ENCODE results near the gene NYAP2.

Gene NYAP2

DNA sequence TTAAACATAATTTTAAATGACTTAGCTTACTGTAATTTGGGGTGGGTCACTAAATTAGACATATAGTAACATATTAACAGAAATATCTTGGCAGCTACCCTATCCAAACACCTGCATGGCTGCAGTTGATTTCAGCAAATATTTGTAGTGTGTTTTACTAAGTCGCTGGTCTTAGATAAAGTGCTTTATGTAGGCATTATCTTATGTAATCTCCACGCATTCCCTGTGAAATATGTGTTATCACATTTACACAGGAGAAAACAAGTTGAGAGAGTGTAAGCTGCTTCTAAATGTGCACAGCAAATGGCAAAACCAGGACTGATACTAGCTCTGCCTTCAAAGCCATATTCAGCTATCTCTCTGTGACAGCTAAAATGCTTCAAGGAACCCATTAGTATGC is 72.0 kb downstream of the NYAP2 start:
- H3K9ac ChIP-seq (ENCODE audit: low read length): no peak overlapping the region
- no peaks in the 10 kb centered on the region for H3K79me2 ChIP-seq (ENCODE audit: insufficient read depth, low read length)
- no peaks in the 10 kb centered on the region for H4K20me1 ChIP-seq (ENCODE audit: insufficient read depth, low read length)
- H3K27ac ChIP-seq (ENCODE audit: low read depth, low read length, poor library complexity, severe bottlenecking): no peak overlapping the region
- no peak overlapping the region for H3K4me3 ChIP-seq (ENCODE audit: low read depth, low read length, poor library complexity, severe bottlenecking)
- H3K9me3 ChIP-seq (ENCODE audit: low read length): no peaks in the 10 kb centered on the region
- H3K4me2 ChIP-seq (ENCODE audit: low read length): no peak overlapping the region
- no peak for TF ChIP-seq EZH2 (IDR thresholded peaks at IDR 0.05; ENCODE audit: borderline replicate concordance, low read length)
- TF ChIP-seq, protein P1, sequence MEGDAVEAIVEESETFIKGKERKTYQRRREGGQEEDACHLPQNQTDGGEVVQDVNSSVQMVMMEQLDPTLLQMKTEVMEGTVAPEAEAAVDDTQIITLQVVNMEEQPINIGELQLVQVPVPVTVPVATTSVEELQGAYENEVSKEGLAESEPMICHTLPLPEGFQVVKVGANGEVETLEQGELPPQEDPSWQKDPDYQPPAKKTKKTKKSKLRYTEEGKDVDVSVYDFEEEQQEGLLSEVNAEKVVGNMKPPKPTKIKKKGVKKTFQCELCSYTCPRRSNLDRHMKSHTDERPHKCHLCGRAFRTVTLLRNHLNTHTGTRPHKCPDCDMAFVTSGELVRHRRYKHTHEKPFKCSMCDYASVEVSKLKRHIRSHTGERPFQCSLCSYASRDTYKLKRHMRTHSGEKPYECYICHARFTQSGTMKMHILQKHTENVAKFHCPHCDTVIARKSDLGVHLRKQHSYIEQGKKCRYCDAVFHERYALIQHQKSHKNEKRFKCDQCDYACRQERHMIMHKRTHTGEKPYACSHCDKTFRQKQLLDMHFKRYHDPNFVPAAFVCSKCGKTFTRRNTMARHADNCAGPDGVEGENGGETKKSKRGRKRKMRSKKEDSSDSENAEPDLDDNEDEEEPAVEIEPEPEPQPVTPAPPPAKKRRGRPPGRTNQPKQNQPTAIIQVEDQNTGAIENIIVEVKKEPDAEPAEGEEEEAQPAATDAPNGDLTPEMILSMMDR (IDR thresholded peaks at IDR 0.05; ENCODE audit: low read length): no peak
- H3K36me3 ChIP-seq (ENCODE audit: insufficient read depth, low read length): no peaks in the 10 kb centered on the region
- no peaks in the 10 kb centered on the region for H3K9me2 ChIP-seq (ENCODE audit: low read depth, low read length)
- H3K4me1 ChIP-seq (ENCODE audit: insufficient read depth, low read length, severe bottlenecking): no peaks in the 10 kb centered on the region
- no peaks in the 10 kb centered on the region for H3F3A ChIP-seq (ENCODE audit: insufficient read depth, low read length)
- no peaks in the 10 kb centered on the region for H3K27me3 ChIP-seq (ENCODE audit: insufficient read depth, low read length)
- H2AFZ ChIP-seq (ENCODE audit: low read length): no peak overlapping the region

DNA sequence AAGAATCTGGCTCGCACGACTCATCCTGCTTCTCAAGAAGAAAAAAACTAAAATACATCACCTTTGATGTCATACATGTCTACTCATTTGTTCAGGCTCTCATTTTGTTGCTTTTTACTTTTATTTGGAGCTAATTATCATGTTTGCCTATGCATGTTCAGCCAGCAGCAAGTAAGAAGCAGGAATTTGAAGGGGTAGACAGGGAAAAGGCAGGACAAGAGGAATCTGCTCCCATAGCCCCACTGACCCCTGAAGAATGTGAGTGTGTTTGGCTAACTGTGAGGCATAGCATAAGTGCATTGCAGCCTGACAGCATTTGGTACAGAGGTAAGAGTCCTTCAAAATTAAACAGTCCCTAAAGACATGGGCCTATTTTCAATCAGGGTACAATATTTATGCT is 72.7 kb downstream of the NYAP2 start:
- Histone ChIP-seq H3K27me3 (ENCODE audit: insufficient read depth, low read length) (no peaks in the 10 kb centered on the region), H3K27ac (ENCODE audit: low read depth, low read length, poor library complexity, severe bottlenecking) (no peak overlapping the region), H3K9ac (ENCODE audit: low read length) (no peak overlapping the region), H2AFZ (ENCODE audit: low read length) (no peak overlapping the region), H3K36me3 (ENCODE audit: insufficient read depth, low read length) (no peaks in the 10 kb centered on the region), H3F3A (ENCODE audit: insufficient read depth, low read length) (no peaks in the 10 kb centered on the region), H3K4me2 (ENCODE audit: low read length) (no peak overlapping the region), H3K9me3 (ENCODE audit: low read length) (no peaks in the 10 kb centered on the region), H3K9me2 (ENCODE audit: low read depth, low read length) (no peaks in the 10 kb centered on the region), H3K4me1 (ENCODE audit: insufficient read depth, low read length, severe bottlenecking) (no peaks in the 10 kb centered on the region), H3K4me3 (ENCODE audit: low read depth, low read length, poor library complexity, severe bottlenecking) (no peak overlapping the region), H4K20me1 (ENCODE audit: insufficient read depth, low read length) (no peaks in the 10 kb centered on the region), H3K79me2 (ENCODE audit: insufficient read depth, low read length) (no peaks in the 10 kb centered on the region)
- no peak for TF ChIP-seq EZH2 (IDR thresholded peaks at IDR 0.05; ENCODE audit: borderline replicate concordance, low read length)
- TF ChIP-seq, protein P1 (IDR thresholded peaks at IDR 0.05; ENCODE audit: low read length): no peak

DNA sequence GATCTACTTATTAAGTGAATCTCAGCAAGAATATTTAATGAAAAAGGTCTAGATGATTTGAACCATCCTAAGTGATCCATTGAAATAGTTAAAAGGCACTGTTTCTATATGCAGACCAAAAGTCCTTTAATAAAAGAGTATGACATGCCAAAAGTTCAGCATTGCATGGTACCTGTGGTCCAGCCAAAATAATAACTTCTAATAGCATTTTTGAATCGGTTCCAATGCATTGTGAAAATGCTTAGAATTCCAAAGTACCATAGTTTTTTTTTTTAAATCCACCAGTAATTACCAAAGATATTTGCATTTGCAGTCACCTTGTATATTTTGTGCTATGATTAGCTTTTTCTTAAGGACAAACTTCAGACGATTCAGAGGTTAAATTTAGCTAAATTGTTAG is 79.9 kb downstream of the NYAP2 start:
- Histone ChIP-seq H3K4me1 (ENCODE audit: insufficient read depth, low read length, severe bottlenecking) (no peaks in the 10 kb centered on the region), H3K9me2 (ENCODE audit: low read depth, low read length) (no peaks in the 10 kb centered on the region), H4K20me1 (ENCODE audit: insufficient read depth, low read length) (no peaks in the 10 kb centered on the region), H3K4me2 (ENCODE audit: low read length) (no peak overlapping the region), H3K27me3 (ENCODE audit: insufficient read depth, low read length) (no peaks in the 10 kb centered on the region), H3F3A (ENCODE audit: insufficient read depth, low read length) (no peaks in the 10 kb centered on the region), H3K9ac (ENCODE audit: low read length) (no peak overlapping the region), H3K9me3 (ENCODE audit: low read length) (no peaks in the 10 kb centered on the region), H3K79me2 (ENCODE audit: insufficient read depth, low read length) (no peaks in the 10 kb centered on the region), H3K4me3 (ENCODE audit: low read depth, low read length, poor library complexity, severe bottlenecking) (no peak overlapping the region), H3K27ac (ENCODE audit: low read depth, low read length, poor library complexity, severe bottlenecking) (no peak overlapping the region), H2AFZ (ENCODE audit: low read length) (no peak overlapping the region), H3K36me3 (ENCODE audit: insufficient read depth, low read length) (no peaks in the 10 kb centered on the region)
- TF ChIP-seq, protein P1 (IDR thresholded peaks at IDR 0.05; ENCODE audit: low read length): no peak
- TF ChIP-seq EZH2 (IDR thresholded peaks at IDR 0.05; ENCODE audit: borderline replicate concordance, low read length): no peak
